MM.1S (cell line): ENCODE data around the gene MYO9A.

Experiments used
- DNase-seq: peaks from one replicate; pipeline ENCODE4 v3.0.0-alpha.2; 2015
- H2AFZ ChIP-seq: fragments of 300-600 bp; sonication (generic); 2 replicates; pipeline ENCODE4 v1.6.0; 2016; ENCODE audit warnings: antibody characterized with exemption, low read length
- H3F3A ChIP-seq: fragments of 300-600 bp; sonication (generic); 2 replicates; pipeline ENCODE4 v1.6.1; 2016; ENCODE audit warnings: mild to moderate bottlenecking, antibody characterized with exemption, low read length, moderate library complexity, mixed read lengths; ENCODE audit not compliant: insufficient read depth
- H3K27ac ChIP-seq: fragments of 300-600 bp; sonication (generic); 2 replicates; pipeline ENCODE4 v1.5.1; 2016; ENCODE audit warnings: mild to moderate bottlenecking, low read length
- H3K27me3 ChIP-seq: fragments of 300-600 bp; sonication (generic); replicated peaks from 2 replicates; pipeline ENCODE4 v1.6.0; 2016; ENCODE audit warnings: low read length; ENCODE audit not compliant: insufficient read depth
- H3K36me3 ChIP-seq: fragments of 300-600 bp; sonication (generic); replicated peaks from 2 replicates; pipeline ENCODE4 v1.6.1; 2016; ENCODE audit warnings: mild to moderate bottlenecking, low read length, mixed read lengths; ENCODE audit not compliant: insufficient read depth
- H3K4me1 ChIP-seq: fragments of 300-600 bp; sonication (generic); 2 replicates; pipeline ENCODE4 v1.6.1; 2016; ENCODE audit warnings: low read length, mixed read lengths
- H3K4me2 ChIP-seq: fragments of 300-600 bp; sonication (generic); 2 replicates; pipeline ENCODE4 v1.6.0; 2016; ENCODE audit warnings: low read depth, low read length
- H3K4me3 ChIP-seq: fragments of 300-600 bp; sonication (generic); 2 replicates; pipeline ENCODE4 v1.5.1; 2016; ENCODE audit warnings: low read length, mixed read lengths
- H3K79me2 ChIP-seq: fragments of 300-600 bp; sonication (generic); 2 replicates; pipeline ENCODE4 v1.6.1; 2016; ENCODE audit warnings: mixed run types, low read length, mixed read lengths
- H3K9ac ChIP-seq: fragments of 300-600 bp; sonication (generic); 2 replicates; pipeline ENCODE4 v1.6.1; 2016; ENCODE audit warnings: low read length, mixed read lengths
- H3K9me2 ChIP-seq: fragments of 300-600 bp; sonication (generic); replicated peaks from 2 replicates; pipeline ENCODE4 v1.6.1; 2016; ENCODE audit warnings: mild to moderate bottlenecking, low read length, mixed read lengths; ENCODE audit not compliant: insufficient read depth
- H3K9me3 ChIP-seq: fragments of 300-600 bp; sonication (generic); replicated peaks from 2 replicates; pipeline ENCODE4 v1.6.1; 2016; ENCODE audit warnings: mild to moderate bottlenecking, low read length, mixed read lengths; ENCODE audit not compliant: insufficient read depth
- H4K20me1 ChIP-seq: fragments of 300-600 bp; sonication (generic); 2 replicates; pipeline ENCODE4 v1.6.1; 2016; ENCODE audit warnings: mild to moderate bottlenecking, low read length, moderate library complexity, mixed read lengths; ENCODE audit not compliant: insufficient read depth
- EZH2 ChIP-seq: fragments of 300-600 bp; sonication (generic); optimal IDR thresholded peaks from 2 replicates; pipeline ENCODE3; 2017; ENCODE audit warnings: low read depth, mild to moderate bottlenecking, antibody characterized with exemption, low read length, mixed read lengths
- EZH2phosphoT487 ChIP-seq: fragments of 300-600 bp; sonication (generic); IDR thresholded peaks from 2 replicates; pipeline ENCODE4 v1.6.1; 2018; ENCODE audit warnings: antibody characterized with exemption, low read length
- TF ChIP-seq, protein P1 (sequence below): fragments of 300-600 bp; sonication (generic); IDR thresholded peaks from 2 replicates; pipeline ENCODE4 v1.5.1; 2016; ENCODE audit warnings: antibody characterized with exemption, low read length, mixed read lengths

Gene MYO9A

DNA sequence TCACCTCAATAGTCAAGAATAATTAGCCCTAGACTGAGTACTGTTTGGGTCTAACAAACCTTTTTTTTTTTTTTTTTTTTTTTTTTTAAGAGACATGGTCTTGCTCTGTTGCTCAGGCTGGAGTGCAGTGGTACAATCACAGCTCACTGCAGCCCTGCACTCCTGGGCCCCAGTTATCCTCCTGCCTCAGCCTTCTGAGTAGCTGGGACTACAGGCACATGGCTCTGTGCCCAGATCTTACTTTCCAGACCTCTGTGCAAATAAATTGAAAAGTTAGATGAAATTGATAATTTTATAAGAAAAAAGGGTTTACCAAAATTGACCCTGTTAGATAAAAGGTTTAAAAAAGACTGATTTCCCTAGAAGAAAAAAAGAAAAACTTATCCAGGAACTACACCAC lies 228.6 kb downstream of the MYO9A start:
- Histone ChIP-seq H3K9ac (no peak overlapping the region), H3K27ac (peak overlapping the region; percentile 41; the same call in 1 of the 2 replicates), H3K4me2 (no peak overlapping the region), H4K20me1 (no peaks in the 10 kb centered on the region), H3K9me2 (no peaks in the 10 kb centered on the region), H3K4me1 (peaks cover 13% of the 10 kb centered on the region), H3F3A (peaks cover 5% of the 10 kb centered on the region; the same call in 1 of the 2 replicates), H3K27me3 (no peaks in the 10 kb centered on the region), H3K79me2 (no peaks in the 10 kb centered on the region), H3K36me3 (no peaks in the 10 kb centered on the region), H3K9me3 (no peaks in the 10 kb centered on the region), H2AFZ (no peak overlapping the region), H3K4me3 (no peak overlapping the region)
- TF ChIP-seq EZH2phosphoT487, result no peak
- no peak for TF ChIP-seq EZH2
- TF ChIP-seq, protein P1, sequence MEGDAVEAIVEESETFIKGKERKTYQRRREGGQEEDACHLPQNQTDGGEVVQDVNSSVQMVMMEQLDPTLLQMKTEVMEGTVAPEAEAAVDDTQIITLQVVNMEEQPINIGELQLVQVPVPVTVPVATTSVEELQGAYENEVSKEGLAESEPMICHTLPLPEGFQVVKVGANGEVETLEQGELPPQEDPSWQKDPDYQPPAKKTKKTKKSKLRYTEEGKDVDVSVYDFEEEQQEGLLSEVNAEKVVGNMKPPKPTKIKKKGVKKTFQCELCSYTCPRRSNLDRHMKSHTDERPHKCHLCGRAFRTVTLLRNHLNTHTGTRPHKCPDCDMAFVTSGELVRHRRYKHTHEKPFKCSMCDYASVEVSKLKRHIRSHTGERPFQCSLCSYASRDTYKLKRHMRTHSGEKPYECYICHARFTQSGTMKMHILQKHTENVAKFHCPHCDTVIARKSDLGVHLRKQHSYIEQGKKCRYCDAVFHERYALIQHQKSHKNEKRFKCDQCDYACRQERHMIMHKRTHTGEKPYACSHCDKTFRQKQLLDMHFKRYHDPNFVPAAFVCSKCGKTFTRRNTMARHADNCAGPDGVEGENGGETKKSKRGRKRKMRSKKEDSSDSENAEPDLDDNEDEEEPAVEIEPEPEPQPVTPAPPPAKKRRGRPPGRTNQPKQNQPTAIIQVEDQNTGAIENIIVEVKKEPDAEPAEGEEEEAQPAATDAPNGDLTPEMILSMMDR, result no peak
- DNase-seq, result no peak

DNA sequence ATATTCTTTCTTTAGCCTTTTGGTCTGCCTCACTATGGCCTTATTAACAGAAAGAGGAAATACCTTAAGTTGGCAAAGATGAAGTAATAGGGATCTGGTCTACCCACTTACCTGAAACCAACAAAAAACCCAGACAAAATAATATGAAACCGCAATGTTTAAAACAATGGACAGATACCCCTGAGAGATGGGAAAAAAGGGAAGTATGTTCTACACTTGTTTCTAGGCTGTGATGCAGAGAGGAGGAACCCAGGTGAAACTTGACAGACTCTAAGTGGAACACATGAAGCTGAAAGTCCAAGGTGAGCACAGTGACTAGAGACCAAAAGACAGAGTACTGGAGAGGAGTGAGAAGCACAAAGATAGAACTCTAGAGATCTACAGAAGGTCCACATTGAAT lies 229.2 kb downstream of the MYO9A start:
- no peaks in the 10 kb centered on the region for H3K9me2 ChIP-seq
- H3K27ac ChIP-seq, result peak overlapping the region; percentile 41; the same call in 1 of the 2 replicates
- H3F3A ChIP-seq, result peaks cover 10% of the 10 kb centered on the region
- H4K20me1 ChIP-seq, result no peaks in the 10 kb centered on the region
- no peaks in the 10 kb centered on the region for H3K9me3 ChIP-seq
- H2AFZ ChIP-seq, result no peak overlapping the region
- no peaks in the 10 kb centered on the region for H3K36me3 ChIP-seq
- no peak overlapping the region for H3K4me3 ChIP-seq
- H3K4me1 ChIP-seq, result peaks cover 18% of the 10 kb centered on the region
- 0 out of 2 replicates have a peak overlapping the region, but pooled peaks have one; percentile 5 for H3K4me2 ChIP-seq
- H3K27me3 ChIP-seq, result no peaks in the 10 kb centered on the region
- peak; percentile 54 for DNase-seq
- TF ChIP-seq, protein P1, result no peak
- TF ChIP-seq EZH2 (no peak), EZH2phosphoT487 (no peak)
- no peaks in the 10 kb centered on the region for H3K79me2 ChIP-seq
- no peak overlapping the region for H3K9ac ChIP-seq

DNA sequence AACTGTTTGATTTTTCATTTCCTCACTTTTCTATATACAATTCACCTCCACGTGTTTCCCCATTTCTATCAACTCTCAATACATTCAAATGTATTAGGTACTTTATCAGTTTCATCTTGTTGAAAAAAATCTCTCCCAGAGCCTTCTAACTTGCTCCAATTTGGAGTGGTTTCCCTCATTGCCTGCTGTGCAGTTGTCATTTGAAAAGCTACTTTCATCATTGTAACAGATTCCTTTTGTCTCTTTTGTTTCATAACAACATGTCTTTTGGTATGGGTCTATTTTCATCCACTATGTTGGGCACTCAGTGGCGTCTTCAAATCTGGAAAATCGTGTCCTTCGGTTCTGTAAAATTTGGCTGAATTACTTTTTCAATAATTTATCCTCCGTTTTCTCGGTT lies 232.6 kb downstream of the MYO9A start:
- Histone ChIP-seq H3K9ac (no peak overlapping the region), H3K27me3 (no peaks in the 10 kb centered on the region), H3K9me2 (no peaks in the 10 kb centered on the region), H4K20me1 (no peaks in the 10 kb centered on the region), H3K79me2 (no peaks in the 10 kb centered on the region), H3K4me3 (no peak overlapping the region), H3K4me1 (peaks cover 25% of the 10 kb centered on the region), H3K9me3 (no peaks in the 10 kb centered on the region), H3K36me3 (no peaks in the 10 kb centered on the region), H3K27ac (no peak overlapping the region), H3K4me2 (no peak overlapping the region), H2AFZ (no peak overlapping the region), H3F3A (peaks cover 19% of the 10 kb centered on the region)
- no peak for TF ChIP-seq EZH2phosphoT487
- no peak for TF ChIP-seq EZH2
- TF ChIP-seq, protein P1, result no peak
- DNase-seq, result no peak
